ENCODE data around the gene AFF1. TPM values are rescaled to one million over a fixed set of nuclear protein-coding genes. Genes with fewer than 3 reads are reported as not detected.

Gene AFF1
- total RNA-seq, 1 experiment from 2014 or later: 93.4 TPM

DNA sequence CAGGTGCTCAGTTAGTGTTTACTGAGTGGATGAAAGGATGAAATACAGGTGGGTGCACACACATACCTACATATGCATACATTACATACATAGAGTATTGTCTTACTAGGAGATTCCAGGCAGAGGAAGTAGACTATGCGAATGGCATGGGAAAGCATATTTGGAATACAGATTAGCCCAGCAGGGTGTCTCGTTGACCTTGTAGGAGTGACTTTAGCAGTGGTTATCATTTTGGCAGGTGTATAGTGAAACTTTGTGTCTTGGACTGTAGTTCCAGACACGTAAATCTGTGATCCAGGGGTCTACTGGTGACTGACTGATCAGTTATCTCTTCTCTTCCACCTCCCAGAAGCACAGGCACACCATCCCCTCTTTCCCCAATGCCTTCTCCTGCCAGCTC is 199.3 kb downstream of the AFF1 start:
- Mint-ChIP-seq H3K4me3 (no peak overlapping the region), H3K27ac (peak overlapping the region; percentile 55), H3K27me3 (ENCODE audit: low read depth) (no peaks in the 10 kb centered on the region; the same call in 1 of the 2 replicates), H3K4me1 (no peaks in the 10 kb centered on the region), H3K36me3 (peaks cover 71% of the 10 kb centered on the region), H3K9me3 (no peaks in the 10 kb centered on the region)
- DNase-seq (ENCODE audit: low spot score): no peak
- ChIA-PET CTCF (interaction anchor here (1.5 kb wide), 1 partner anchor 212 kb away, joined by 5 read pairs; no protein-coding TSS in a partner anchor), POLR2A (no interaction called here)
- no peak for ATAC-seq
- TF ChIP-seq, protein P1, sequence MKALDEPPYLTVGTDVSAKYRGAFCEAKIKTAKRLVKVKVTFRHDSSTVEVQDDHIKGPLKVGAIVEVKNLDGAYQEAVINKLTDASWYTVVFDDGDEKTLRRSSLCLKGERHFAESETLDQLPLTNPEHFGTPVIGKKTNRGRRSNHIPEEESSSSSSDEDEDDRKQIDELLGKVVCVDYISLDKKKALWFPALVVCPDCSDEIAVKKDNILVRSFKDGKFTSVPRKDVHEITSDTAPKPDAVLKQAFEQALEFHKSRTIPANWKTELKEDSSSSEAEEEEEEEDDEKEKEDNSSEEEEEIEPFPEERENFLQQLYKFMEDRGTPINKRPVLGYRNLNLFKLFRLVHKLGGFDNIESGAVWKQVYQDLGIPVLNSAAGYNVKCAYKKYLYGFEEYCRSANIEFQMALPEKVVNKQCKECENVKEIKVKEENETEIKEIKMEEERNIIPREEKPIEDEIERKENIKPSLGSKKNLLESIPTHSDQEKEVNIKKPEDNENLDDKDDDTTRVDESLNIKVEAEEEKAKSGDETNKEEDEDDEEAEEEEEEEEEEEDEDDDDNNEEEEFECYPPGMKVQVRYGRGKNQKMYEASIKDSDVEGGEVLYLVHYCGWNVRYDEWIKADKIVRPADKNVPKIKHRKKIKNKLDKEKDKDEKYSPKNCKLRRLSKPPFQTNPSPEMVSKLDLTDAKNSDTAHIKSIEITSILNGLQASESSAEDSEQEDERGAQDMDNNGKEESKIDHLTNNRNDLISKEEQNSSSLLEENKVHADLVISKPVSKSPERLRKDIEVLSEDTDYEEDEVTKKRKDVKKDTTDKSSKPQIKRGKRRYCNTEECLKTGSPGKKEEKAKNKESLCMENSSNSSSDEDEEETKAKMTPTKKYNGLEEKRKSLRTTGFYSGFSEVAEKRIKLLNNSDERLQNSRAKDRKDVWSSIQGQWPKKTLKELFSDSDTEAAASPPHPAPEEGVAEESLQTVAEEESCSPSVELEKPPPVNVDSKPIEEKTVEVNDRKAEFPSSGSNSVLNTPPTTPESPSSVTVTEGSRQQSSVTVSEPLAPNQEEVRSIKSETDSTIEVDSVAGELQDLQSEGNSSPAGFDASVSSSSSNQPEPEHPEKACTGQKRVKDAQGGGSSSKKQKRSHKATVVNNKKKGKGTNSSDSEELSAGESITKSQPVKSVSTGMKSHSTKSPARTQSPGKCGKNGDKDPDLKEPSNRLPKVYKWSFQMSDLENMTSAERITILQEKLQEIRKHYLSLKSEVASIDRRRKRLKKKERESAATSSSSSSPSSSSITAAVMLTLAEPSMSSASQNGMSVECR (CRISPR knock-in tag; IDR thresholded peaks at IDR 0.05; ENCODE audit: borderline replicate concordance): no peak
- no peak for TF ChIP-seq FOXK1 (CRISPR knock-in tag; IDR thresholded peaks at IDR 0.05)
- TF ChIP-seq, protein P2, sequence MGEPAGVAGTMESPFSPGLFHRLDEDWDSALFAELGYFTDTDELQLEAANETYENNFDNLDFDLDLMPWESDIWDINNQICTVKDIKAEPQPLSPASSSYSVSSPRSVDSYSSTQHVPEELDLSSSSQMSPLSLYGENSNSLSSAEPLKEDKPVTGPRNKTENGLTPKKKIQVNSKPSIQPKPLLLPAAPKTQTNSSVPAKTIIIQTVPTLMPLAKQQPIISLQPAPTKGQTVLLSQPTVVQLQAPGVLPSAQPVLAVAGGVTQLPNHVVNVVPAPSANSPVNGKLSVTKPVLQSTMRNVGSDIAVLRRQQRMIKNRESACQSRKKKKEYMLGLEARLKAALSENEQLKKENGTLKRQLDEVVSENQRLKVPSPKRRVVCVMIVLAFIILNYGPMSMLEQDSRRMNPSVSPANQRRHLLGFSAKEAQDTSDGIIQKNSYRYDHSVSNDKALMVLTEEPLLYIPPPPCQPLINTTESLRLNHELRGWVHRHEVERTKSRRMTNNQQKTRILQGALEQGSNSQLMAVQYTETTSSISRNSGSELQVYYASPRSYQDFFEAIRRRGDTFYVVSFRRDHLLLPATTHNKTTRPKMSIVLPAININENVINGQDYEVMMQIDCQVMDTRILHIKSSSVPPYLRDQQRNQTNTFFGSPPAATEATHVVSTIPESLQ (CRISPR knock-in tag; IDR thresholded peaks at IDR 0.05): no peak
- TF ChIP-seq JUN (CRISPR knock-in tag; IDR thresholded peaks at IDR 0.05): no peak
- TF ChIP-seq ESRRA (CRISPR knock-in tag; IDR thresholded peaks at IDR 0.05; ENCODE audit: borderline replicate concordance): no peak
- TF ChIP-seq ZNF121 (CRISPR knock-in tag; IDR thresholded peaks at IDR 0.05): no peak
- TF ChIP-seq, protein P3, sequence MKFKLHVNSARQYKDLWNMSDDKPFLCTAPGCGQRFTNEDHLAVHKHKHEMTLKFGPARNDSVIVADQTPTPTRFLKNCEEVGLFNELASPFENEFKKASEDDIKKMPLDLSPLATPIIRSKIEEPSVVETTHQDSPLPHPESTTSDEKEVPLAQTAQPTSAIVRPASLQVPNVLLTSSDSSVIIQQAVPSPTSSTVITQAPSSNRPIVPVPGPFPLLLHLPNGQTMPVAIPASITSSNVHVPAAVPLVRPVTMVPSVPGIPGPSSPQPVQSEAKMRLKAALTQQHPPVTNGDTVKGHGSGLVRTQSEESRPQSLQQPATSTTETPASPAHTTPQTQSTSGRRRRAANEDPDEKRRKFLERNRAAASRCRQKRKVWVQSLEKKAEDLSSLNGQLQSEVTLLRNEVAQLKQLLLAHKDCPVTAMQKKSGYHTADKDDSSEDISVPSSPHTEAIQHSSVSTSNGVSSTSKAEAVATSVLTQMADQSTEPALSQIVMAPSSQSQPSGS (CRISPR knock-in tag; IDR thresholded peaks at IDR 0.05; ENCODE audit: borderline replicate concordance, low read depth): no peak
- TF ChIP-seq, protein P4, sequence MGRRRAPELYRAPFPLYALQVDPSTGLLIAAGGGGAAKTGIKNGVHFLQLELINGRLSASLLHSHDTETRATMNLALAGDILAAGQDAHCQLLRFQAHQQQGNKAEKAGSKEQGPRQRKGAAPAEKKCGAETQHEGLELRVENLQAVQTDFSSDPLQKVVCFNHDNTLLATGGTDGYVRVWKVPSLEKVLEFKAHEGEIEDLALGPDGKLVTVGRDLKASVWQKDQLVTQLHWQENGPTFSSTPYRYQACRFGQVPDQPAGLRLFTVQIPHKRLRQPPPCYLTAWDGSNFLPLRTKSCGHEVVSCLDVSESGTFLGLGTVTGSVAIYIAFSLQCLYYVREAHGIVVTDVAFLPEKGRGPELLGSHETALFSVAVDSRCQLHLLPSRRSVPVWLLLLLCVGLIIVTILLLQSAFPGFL (CRISPR knock-in tag; IDR thresholded peaks at IDR 0.05; ENCODE audit: borderline replicate concordance): no peak

DNA sequence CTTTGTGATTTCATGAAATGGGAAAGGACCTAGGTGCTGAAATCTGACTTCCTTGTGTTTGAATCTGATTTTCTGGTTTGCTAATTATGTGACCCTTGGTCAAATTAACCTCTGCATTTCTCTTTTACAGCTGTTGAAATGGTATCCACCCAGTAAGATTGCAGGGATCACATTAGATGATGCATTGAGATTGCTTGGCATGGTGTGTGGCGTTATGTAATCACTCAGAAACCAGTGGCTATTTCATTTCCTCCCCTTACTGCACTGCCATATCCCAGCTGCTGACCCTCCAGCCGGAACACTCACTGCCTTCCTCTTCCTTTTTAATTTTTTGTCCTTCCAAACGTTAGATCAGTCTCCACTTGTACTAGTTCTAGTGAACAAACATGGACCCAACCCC is 206.6 kb downstream of the AFF1 start:
- CTCF ChIA-PET: no interaction called here
- ATAC-seq (no peak), DNase-seq (ENCODE audit: low spot score) (no peak)
- H3K9me3 Mint-ChIP-seq: no peaks in the 10 kb centered on the region
- peaks cover 45% of the 10 kb centered on the region for H3K36me3 Mint-ChIP-seq
- peaks cover 2% of the 10 kb centered on the region for H3K4me1 Mint-ChIP-seq
- no peak for TF ChIP-seq FOXP1 (CRISPR knock-in tag; IDR thresholded peaks at IDR 0.05; ENCODE audit: borderline replicate concordance)
- TF ChIP-seq TEAD1 (CRISPR knock-in tag; IDR thresholded peaks at IDR 0.05): no peak
- TF ChIP-seq, protein P5, sequence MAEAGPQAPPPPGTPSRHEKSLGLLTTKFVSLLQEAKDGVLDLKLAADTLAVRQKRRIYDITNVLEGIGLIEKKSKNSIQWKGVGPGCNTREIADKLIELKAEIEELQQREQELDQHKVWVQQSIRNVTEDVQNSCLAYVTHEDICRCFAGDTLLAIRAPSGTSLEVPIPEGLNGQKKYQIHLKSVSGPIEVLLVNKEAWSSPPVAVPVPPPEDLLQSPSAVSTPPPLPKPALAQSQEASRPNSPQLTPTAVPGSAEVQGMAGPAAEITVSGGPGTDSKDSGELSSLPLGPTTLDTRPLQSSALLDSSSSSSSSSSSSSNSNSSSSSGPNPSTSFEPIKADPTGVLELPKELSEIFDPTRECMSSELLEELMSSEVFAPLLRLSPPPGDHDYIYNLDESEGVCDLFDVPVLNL (CRISPR knock-in tag; IDR thresholded peaks at IDR 0.05; ENCODE audit: borderline replicate concordance, low read depth): no peak
- TF ChIP-seq, protein P6, sequence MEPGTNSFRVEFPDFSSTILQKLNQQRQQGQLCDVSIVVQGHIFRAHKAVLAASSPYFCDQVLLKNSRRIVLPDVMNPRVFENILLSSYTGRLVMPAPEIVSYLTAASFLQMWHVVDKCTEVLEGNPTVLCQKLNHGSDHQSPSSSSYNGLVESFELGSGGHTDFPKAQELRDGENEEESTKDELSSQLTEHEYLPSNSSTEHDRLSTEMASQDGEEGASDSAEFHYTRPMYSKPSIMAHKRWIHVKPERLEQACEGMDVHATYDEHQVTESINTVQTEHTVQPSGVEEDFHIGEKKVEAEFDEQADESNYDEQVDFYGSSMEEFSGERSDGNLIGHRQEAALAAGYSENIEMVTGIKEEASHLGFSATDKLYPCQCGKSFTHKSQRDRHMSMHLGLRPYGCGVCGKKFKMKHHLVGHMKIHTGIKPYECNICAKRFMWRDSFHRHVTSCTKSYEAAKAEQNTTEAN (CRISPR knock-in tag; IDR thresholded peaks at IDR 0.05): no peak
- no peak for TF ChIP-seq TCF7 (CRISPR knock-in tag; IDR thresholded peaks at IDR 0.05; ENCODE audit: low read depth)
- no peak for TF ChIP-seq NFATC4 (CRISPR knock-in tag; IDR thresholded peaks at IDR 0.05)
- no peak for TF ChIP-seq JUN (CRISPR knock-in tag; IDR thresholded peaks at IDR 0.05)
- TF ChIP-seq TEAD4 (CRISPR knock-in tag; IDR thresholded peaks at IDR 0.05): no peak
- no peak for TF ChIP-seq ELF4 (CRISPR knock-in tag; IDR thresholded peaks at IDR 0.05; ENCODE audit: low read depth)
- H3K4me3 Mint-ChIP-seq: no peak overlapping the region
- no peaks in the 10 kb centered on the region for H3K27me3 Mint-ChIP-seq (ENCODE audit: low read depth)
- peak overlapping the region; percentile 5; the same call in 1 of the 2 replicates for H3K27ac Mint-ChIP-seq
- POLR2A ChIA-PET: no interaction called here

Data from WTC11 (cell line).